A673 (cell line): Measurements from ENCODE around the gene KPNA1. TPM values are rescaled to one million over a fixed set of nuclear protein-coding genes. Genes with fewer than 3 reads are reported as not detected.
A peak's percentile ranks its signal among the peaks of the same experiment; 100 is the strongest.
"Not testable (repeated sequence)": the region's sequence is repeated elsewhere in the genome, so short reads cannot be mapped to it uniquely, and the experiment has no call there.

Experiments used
- BruUV-seq: library from RNA; stranded (reverse); fragments of 400-500 nt; replicated peaks from 2 replicates; lab custom pipeline; 2021; lab: Mats Ljungman, UMichigan
- CTCF ChIA-PET: fragments of 300-600 bp; sonication (Branson Sonifier 250); formaldehyde crosslinking; loops from one replicate; lab custom pipeline; 2022; ENCODE audit warnings: antibody characterized with exemption; lab: Charles Lee
- POLR2A ChIA-PET: fragments of 300-600 bp; sonication (Branson Sonifier 250); formaldehyde crosslinking; loops from one replicate; lab custom pipeline; 2022; ENCODE audit warnings: antibody characterized with exemption; ENCODE audit not compliant: low non-redundant PET; lab: Charles Lee
- DNase-seq: peaks from one replicate; pipeline ENCODE4 v3.0.0-alpha.2; 2015; ENCODE audit warnings: low spot score
- H3K27ac ChIP-seq: fragments of 200-600 bp; sonication (generic); 2 replicates; pipeline ENCODE4 v1.5.1; 2016; ENCODE audit warnings: mixed run types, low read depth, mild to moderate bottlenecking, mixed read lengths, antibody characterized with exemption, low read length; ENCODE audit not compliant: poor library complexity, severe bottlenecking
- H3K27me3 ChIP-seq: fragments of 200-600 bp; sonication (generic); replicated peaks from 2 replicates; pipeline ENCODE4 v1.6.1; 2017; ENCODE audit warnings: mixed run types, low read depth, mild to moderate bottlenecking, mixed read lengths, antibody characterized with exemption, low read length; ENCODE audit not compliant: insufficient read depth, poor library complexity
- H3K36me3 ChIP-seq: fragments of 200-600 bp; sonication (generic); 2 replicates; pipeline ENCODE4 v1.6.1; 2016; ENCODE audit warnings: mixed run types, mild to moderate bottlenecking, mixed read lengths, antibody characterized with exemption, low read length; ENCODE audit not compliant: insufficient read depth, poor library complexity, severe bottlenecking
- H3K4me1 ChIP-seq: fragments of 200-600 bp; sonication (generic); 2 replicates; pipeline ENCODE4 v1.6.1; 2017; ENCODE audit warnings: mixed run types, mild to moderate bottlenecking, mixed read lengths, antibody characterized with exemption, low read length; ENCODE audit not compliant: insufficient read depth, poor library complexity, severe bottlenecking
- H3K4me3 ChIP-seq: fragments of 200-600 bp; sonication (generic); 2 replicates; pipeline ENCODE4 v1.5.1; 2016; ENCODE audit warnings: low read depth, mixed run types, mild to moderate bottlenecking, mixed read lengths, low read length; ENCODE audit not compliant: poor library complexity, severe bottlenecking
- H3K9me3 ChIP-seq: fragments of 200-600 bp; sonication (generic); 2 replicates; pipeline ENCODE4 v1.6.1; 2016; ENCODE audit warnings: mixed run types, low read depth, mild to moderate bottlenecking, mixed read lengths, antibody characterized with exemption, low read length; ENCODE audit not compliant: poor library complexity, severe bottlenecking
- CTCF ChIP-seq: fragments of 300-800, 200-600 bp; sonication (generic); conservative IDR thresholded peaks from 2 replicates; pipeline ENCODE4 v1.5.1; 2017; ENCODE audit warnings: low read depth, mild to moderate bottlenecking, antibody characterized with exemption, low read length, moderate library complexity, mixed read lengths
- EZH2 ChIP-seq: fragments of 200-600 bp; sonication (generic); IDR thresholded peaks from 2 replicates; pipeline ENCODE4 v1.6.1; 2017; ENCODE audit warnings: borderline replicate concordance, low read depth, mild to moderate bottlenecking, mixed read lengths, antibody characterized with exemption, low read length; ENCODE audit not compliant: poor library complexity, severe bottlenecking
- intact Hi-C: fragments of 100-400 bp; cut with micrococcal nuclease; formaldehyde crosslinking; loops from one replicate; pipeline ENCODE4 v1.10.0; 2022; ENCODE audit not compliant: unreplicated experiment
- total RNA-seq: library from RNA; stranded (reverse); gene quantifications from 2 replicates; pipeline ENCODE4 v1.2.3, GENCODE V29; 2021

KPNA1 gene
- total RNA-seq, 1 experiment from 2014 or later: 110 TPM

GRCh38 chr3:122502139-122502538, 12.6 kb downstream of the KPNA1 start:
- intact Hi-C loops: no loop called here
- ChIA-PET CTCF (no interaction called here), POLR2A (no interaction called here)
- peaks cover 2% of the 10 kb centered on the region for H3K4me1 ChIP-seq
- no peak for TF ChIP-seq CTCF
- TF ChIP-seq EZH2: no peak
- no peaks in the 10 kb centered on the region for H3K36me3 ChIP-seq
- H3K27me3 ChIP-seq: no peaks in the 10 kb centered on the region
- BruUV-seq: no TSS peak
- DNase-seq: no peak
- H3K4me3 ChIP-seq: no peak overlapping the region
- H3K27ac ChIP-seq: no peak overlapping the region
- no peaks in the 10 kb centered on the region for H3K9me3 ChIP-seq

GRCh38 chr3:122500964-122501363, 13.8 kb downstream of the KPNA1 start:
- H3K27ac ChIP-seq, H3K4me3 ChIP-seq, H3K9me3 ChIP-seq, DNase-seq, CTCF ChIA-PET, intact Hi-C loops, BruUV-seq, POLR2A ChIA-PET, H3K27me3 ChIP-seq, H3K36me3 ChIP-seq, H3K4me1 ChIP-seq: not testable (repeated sequence)

GRCh38 chr3:122498152-122498551, 16.6 kb downstream of the KPNA1 start:
- intact Hi-C loops: no loop called here
- no TSS peak for BruUV-seq
- Histone ChIP-seq H3K9me3 (no peaks in the 10 kb centered on the region), H3K4me1 (no peaks in the 10 kb centered on the region), H3K27ac (no peak overlapping the region), H3K36me3 (peaks cover 19% of the 10 kb centered on the region), H3K4me3 (no peak overlapping the region), H3K27me3 (no peaks in the 10 kb centered on the region)
- DNase-seq: no peak
- POLR2A ChIA-PET: no interaction called here
- CTCF ChIA-PET: no interaction called here
- TF ChIP-seq EZH2: no peak
- TF ChIP-seq CTCF: no peak

GRCh38 chr3:122497425-122497824, 17.3 kb downstream of the KPNA1 start:
- POLR2A ChIA-PET: no interaction called here
- intact Hi-C loops: no loop called here
- peak; percentile 50 for DNase-seq
- Histone ChIP-seq H3K27me3 (no peaks in the 10 kb centered on the region), H3K4me3 (no peak overlapping the region), H3K9me3 (no peaks in the 10 kb centered on the region), H3K27ac (no peak overlapping the region), H3K4me1 (no peaks in the 10 kb centered on the region), H3K36me3 (peaks cover 19% of the 10 kb centered on the region)
- CTCF ChIA-PET: no interaction called here
- no TSS peak for BruUV-seq
- TF ChIP-seq CTCF (no peak), EZH2 (no peak)
